NCI-H2081 (cell line): ENCODE results near the gene MVB12B.

Experiments used
- DNase-seq, 2 experiments: peaks; one replicate each; lab custom pipeline; 2025; lab: John Stamatoyannopoulos, UW

MVB12B gene

DNA sequence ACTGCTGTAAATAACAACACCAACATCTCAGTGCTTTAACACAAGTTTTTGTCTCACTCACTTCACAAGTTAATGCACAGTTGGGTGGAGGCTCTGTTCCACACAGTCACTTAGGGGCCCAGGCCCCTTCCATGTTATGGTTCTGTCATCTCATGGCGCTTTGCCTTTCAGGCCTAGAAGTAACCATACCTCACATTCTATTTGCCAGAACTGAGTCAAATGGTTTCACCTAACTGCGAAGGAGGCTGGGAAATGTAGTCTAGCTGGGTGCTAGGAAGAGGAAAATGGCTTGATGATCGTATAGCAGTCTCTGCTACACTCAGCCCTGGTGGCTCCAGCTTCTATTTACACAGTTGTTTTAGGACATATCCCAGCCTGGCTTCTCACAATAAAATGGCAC, 23.1 kb upstream of the MVB12B start:
- DNase-seq, result no peak

DNA sequence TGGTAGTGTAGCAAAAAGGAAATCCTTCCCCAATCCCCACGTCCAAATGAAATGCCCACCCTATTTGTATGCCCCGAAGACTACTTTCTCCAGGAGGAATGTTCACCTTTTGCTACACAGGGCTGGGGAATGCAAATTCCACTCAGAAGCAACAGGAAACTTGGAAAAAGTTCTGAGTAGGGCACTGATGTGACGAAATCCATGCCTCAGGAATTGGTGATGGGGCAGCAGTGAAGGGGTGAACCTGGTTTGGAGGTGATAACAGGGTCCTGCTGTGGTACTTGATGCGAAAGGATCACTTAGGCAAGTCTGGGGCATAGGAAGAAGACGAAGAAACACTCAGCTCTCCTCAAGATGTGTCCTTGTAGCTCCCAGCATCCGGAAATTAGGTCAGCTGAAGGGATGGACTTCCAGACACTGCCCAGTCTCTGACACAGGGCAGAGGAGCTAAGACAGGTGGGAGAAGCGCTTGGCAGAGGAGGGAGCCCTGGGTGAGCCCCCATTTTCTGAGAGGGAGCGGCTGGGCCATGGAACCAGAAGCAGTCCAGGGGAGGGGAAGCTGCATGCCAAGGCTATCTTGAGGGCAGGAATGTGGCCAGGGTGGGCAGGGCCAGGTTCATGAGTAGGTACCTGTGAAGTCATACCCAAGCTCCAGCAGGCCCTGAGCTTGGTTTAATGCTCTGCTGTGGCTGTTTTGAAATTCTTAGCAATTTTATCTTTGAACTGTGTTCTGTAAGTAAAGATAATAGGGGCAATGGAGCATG, 22.2 kb upstream of the MVB12B start:
- no peak for DNase-seq

DNA sequence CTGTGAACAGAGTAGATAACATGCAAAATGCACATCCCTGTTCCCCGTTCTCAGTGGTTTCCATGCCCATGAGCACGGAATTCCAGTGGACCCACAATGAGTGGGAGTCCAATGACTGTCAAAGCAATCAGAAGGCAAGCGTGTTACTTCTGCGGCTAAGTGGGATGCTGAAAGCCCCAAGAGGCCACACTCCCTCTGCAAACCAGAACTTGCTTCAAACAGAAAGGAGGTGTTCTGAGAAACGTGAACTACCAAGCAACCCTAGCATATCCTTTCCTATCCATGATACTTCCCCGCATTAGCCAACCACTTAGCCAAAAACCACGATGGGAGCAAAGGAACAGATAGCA, 21.7 kb upstream of the MVB12B start:
- no peak for DNase-seq

DNA sequence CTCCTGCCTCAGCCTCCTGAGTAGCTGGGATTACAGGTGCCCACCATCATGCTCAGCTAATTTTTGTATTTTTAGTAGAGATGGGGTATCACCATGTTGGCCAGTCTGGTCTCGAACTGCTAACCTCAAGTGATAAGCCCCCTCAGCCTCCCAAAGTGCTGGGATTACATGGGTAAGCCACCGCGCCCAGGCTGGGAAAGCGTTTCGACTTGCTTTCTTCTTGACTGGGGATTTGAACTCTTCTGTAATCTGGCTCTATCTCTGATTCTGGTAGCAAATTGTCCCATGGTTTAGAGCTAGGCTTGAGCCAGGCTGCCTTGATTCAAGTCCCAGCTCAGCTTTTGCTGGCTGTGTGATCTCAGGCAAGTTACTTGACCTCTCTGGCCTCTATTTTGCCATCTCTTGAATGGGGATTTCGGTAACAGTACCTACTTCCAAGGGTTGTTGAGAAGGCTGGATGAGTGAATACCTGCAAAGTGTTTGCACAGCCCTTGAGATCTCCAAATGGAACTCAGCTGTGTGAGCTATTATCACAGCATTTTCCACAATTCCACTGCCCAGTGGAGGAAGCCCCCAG, 20.5 kb upstream of the MVB12B start:
- no peak for DNase-seq

DNA sequence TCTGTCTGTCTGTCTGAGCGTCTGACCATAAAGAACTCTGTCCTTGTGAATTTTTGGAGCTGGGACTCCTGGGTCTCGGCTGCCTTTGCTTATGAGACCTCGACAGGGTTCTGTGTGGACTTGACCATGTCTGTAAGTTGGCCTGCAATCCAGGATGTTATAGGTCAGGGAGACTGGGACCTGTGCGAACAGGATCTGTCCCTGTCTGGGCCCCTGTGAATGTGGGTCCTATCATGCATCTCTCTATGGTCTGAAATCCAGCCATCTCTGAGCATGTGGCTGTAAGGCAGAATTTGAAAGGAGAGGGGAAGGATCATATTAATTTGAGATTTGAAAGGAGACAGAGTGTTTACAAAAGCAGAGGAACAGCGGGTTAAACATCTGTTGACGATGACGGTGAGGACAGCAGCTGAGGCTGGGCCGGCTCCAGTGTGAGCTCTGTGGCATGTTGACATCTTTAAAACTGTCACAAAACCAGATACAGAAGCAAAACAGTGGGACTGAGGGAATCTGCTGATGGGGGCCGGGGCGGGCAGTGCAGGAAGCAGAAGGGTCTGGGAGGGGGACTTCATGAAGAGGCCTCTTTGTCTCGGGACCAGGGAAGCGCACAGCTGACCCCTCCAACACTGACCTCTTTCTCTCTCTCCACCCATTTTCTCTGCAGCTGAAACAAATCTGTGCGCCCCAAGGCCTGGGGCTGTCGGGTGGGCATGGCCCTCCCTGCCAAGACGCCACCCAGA, 19.1 kb upstream of the MVB12B start:
- DNase-seq, result no peak

DNA sequence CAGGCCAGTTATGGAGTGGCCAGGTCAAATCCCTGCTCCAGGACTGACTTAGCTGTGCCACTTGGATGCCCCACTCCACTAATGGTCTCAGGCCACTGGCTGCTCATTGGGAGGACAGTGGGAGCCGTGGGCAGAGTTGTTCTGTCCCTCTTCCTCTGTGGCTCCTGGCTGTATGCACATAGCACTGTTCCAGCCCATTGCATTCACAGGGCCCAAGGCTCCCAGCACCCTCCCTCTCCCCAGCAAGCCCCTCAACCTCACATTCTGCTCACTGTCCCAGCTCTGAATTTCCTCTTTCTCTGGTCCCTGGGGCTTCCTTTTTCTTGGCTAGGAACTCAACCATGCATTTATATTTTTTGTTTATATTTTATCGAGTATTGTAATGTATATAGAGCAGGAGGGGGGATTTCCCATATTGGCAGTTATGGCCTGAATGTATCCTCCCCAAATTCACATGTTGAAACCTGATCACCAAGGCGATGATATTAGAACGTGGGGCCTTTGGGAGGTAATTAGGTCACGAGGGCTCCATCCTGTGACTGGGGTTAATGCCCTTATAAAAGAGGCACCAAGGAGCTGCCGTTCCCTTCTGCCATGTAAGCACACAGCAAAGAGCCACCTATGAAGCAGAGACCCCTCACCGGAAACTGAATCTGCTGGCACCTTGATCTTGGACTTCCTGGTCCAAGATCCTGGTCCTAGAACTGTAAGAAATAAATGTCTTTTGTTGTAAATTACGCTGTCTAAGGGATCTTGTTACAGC, 17.0 kb upstream of the MVB12B start:
- DNase-seq, result no peak

DNA sequence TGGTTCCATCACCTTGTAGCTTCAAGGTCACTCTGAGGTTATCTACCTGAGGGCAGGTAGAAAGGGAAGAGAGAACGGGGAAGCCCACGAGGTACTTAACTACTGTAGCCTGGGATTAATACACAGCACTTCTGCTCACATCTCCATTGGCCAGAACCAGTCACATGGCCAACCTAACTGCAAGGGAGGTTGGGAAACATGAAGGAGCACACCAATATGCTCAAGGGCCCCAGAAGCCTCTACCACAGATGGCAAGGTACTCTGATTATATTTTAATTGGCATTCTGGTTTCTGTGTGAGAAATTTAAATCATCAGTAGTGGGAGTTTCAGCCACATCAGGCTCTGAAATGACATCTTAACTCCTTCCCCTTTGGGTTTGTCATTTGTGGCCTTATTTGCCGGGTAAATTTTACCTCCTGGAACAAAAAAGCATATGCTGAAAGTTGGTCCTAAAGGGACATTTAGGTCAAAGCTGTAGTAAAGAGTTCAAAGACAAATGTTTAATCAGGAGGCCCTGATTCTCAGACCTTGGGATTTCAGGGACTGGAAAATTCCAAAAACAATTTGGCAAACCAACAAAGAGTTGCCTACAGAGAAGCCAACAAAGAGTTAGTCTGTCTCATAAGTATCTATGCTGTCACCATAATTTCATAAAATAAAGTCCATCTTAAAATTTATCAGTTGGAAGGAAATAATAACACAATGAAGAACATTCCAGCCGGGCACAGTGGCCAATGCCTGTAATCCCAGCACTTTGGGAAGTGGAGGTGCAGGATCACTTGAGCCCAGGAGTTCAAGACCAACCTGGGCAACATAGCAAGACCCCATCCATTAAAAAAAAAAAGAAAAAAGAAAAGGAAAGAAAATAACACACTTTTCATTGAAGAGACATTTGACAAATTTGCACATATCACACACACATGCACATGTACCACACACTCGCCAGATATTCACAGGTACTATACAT, 13.8 kb upstream of the MVB12B start:
- DNase-seq, result no peak

DNA sequence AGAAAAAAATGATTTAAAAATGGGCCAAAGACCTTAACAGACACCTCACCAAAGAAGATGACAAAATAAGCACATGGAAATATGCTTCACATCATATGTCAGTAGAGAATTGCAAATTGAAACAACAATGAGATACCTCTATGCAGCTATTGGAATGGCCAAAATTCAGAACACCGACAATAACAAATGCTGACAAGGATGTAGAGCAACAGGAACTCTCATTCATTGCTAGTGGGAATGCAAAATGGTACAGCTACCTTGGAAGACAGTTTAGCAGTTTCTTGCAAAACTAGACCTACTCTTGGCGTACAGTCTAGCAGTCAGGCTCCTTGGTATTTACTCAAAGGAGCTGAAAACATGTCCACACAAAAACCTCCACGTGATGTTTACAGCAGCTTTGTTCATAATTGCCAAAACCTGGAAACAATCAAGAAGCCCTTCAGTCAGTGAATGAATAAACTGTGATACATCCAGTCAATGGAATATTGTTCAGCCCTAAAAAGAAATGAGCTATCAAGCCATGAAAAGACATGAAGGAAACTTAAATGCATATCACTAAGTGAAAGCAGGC, 10.5 kb upstream of the MVB12B start:
- no peak for DNase-seq

DNA sequence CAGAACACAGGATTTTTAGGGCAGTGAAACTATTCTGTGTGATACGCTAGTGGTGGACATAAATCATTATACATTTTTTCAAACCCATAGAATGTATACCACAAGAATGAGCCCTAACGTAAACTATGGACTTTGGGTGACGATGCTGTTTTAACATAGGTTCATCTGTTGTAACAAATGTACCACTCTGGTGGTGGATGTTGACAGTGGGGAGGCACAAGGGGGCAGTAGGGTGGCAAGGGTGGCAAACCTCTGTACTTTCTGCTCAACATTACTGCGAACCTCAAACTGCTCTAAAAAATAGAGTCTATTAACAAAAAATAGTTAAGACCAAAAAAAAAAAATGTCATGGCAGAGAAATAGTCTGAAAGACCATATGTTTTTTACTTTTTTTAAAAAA, 9.1 kb upstream of the MVB12B start:
- no peak for DNase-seq

DNA sequence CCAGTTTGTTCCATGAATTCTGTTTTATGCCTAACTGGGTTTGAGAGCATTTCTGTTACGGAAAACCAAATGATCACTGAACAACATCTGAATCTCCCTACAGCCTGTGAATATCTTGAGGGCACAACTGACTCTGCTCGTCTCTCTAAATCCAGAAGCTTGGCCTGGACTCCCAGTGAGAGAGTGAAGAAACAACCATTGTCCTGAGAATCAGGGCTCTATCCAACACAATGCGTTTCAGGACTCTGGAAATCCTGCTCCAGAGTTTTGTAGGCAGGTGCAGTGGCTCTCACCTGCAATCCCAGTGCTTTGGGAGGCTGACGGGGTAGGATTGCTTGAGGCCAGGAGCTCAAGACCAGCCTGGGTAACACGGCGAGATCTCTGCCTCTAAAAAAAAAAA, 7.8 kb upstream of the MVB12B start:
- no peak for DNase-seq

DNA sequence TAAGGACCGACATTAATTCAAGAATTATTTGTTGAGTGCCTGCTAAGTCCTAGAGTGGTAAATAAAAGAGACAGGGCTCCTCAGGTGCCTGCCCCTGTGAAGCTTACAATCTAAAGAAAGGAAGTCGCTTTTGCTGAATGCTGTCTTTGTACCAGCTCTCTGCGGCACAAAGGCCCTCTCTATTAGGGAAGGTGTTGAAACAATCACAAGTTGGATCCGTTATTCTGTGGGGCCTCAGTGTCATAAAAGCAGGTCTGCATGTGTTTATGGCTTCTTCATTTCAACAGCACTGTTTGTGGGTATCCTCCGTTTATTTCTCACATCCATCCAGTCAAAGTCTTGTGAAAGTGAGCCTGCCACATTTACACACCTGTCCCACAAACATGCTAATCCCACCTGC, 7.0 kb upstream of the MVB12B start:
- no peak for DNase-seq

DNA sequence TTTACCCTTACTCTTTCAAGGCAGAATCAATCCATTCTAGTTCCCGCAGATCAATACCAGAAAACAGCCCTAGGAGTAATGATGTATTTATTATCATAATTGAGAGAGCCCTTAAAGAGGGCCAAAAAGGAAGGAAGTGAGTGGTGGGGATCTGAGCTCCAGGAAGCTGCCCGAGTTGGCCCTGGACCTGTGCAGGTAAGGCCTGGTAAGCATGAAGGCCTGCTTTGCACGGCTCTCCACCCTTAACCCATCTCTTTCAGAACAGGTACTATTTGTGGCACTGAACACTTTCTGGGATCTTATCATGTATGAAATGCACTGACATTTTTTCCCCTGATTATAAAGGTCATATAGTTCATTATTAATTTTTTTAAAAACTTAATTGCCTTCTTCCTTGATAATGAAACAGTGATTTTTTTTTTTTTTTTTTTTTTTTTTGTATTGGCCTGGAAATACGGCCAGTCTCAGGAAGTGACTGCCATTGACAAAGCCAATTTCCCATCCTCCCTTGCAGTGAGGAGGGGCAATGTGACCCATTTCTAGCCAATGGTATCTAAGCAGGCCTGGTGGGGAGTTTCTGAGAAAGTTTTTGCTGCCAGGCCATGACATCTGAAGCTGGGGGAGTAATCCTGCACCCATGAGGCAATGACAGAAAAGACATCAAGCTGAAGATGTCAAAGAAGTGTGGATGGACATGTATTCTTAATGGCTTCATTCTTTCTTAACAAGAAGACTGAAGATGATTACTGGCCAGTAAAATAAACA, 6.3 kb upstream of the MVB12B start:
- DNase-seq, result no peak

DNA sequence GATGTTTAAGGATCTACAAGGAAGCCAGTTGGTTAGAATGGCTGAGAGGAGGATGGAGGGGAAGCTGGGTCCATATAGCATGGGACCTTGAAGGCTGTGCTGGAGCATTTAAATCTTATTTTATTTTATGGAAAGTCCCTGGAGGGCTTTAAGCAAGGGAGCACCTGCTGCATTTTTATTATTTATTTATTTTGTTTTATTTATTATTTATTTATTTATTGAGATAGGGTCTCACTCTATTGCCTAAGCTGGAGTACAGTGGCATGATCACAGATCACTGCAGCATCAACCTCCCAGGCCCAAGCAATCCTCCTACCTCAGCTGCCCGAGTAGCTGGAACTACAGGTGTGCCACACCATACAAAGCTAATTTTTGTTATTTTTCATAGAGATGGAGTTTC, 4.9 kb upstream of the MVB12B start:
- no peak for DNase-seq

DNA sequence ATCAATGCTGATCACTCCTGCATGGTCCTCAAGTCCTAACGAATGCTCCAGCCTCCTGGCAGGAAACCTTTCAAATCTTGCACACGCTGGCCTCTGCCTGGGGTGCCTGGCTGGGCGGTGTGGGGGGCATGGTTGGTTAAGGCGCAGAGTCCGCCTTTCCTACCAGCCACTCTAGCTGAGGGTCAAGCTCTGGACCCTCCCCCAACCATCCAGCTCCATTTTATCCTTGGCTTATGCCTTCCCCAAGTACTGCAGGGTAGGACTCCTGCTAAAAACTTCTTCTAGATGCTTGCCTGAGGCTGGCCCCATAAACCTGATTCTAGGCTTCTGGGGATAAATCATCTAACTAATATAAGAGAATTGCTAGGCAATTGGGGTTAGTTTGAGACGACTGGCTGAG, 808 bp upstream of the MVB12B start:
- no peak for DNase-seq

DNA sequence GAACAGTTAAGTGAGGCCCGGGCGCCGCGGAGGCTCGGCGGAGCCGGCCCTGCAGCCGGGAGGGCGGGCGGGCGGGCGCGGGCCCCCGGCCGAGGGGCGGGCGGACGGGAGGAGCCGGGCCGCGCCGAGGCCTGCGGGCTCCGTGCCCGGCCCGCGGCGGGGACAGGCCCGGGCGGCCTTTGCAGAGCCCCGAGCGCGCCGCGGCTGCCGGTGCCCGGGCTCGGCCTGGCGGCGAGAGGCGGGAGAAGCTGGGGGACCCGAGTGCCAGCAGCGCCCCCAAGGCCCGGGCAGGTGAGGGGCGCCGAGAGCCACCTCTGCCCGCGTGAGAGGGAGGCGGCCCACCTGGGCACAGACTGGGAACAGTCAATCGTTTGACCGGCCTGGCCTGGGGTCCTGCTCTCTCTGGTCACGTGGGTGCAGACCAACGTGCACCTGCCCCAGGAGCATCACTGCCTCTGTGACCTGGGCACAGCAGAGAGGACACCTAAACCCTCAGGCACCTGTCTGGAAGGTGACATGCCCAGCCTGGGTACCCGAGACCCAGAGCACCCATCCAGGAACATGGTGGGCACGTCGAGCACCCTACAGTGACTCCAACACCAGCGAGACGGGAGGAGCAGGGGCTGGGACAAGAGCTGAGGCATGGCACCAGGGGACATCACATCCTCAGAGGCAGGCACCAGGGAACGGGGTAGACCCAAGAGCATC, 531 bp downstream of the MVB12B start:
- no peak for DNase-seq

DNA sequence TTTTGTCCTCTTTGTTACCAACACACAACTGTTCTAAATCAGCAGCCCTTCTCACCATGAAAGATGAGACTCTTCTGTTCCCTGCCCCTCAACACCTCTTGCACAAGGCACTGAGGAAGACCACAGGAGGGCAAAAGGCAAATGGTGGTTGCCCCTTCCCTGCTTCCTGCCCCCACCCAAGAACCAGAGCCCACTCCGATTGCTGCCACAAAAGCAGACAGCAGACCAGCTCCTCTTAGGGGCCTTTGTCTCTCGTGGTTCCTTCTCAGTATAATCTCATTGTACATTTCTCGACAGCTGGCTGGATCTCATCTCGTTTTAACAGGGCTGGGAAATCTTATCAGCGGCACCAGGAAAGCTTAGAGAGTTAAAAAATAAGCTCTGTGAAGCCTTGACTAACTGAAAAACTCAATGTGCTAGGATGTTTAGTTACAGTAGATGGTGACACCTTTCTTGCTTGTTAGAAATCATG, 1.1 kb downstream of the MVB12B start:
- no peak for DNase-seq

DNA sequence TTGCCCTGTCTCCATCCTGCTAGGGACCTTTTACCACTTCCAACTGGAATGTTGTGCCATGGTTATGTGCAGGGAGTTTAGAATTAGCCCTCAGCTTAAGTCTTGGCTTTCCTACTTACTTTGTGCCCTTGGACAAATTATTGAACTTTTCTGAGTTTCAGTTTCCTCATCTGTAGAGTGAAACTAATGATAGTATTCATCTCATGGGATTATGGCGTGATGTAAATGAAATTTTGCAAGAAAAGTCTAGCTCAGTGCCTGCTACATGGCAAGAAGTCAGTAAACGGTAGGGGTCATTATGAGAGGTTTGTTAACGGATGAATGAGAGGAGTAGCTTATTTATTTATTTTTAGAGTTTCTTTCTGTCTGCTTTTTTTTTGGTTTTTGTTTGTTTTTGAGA, 1.8 kb downstream of the MVB12B start:
- no peak for DNase-seq

DNA sequence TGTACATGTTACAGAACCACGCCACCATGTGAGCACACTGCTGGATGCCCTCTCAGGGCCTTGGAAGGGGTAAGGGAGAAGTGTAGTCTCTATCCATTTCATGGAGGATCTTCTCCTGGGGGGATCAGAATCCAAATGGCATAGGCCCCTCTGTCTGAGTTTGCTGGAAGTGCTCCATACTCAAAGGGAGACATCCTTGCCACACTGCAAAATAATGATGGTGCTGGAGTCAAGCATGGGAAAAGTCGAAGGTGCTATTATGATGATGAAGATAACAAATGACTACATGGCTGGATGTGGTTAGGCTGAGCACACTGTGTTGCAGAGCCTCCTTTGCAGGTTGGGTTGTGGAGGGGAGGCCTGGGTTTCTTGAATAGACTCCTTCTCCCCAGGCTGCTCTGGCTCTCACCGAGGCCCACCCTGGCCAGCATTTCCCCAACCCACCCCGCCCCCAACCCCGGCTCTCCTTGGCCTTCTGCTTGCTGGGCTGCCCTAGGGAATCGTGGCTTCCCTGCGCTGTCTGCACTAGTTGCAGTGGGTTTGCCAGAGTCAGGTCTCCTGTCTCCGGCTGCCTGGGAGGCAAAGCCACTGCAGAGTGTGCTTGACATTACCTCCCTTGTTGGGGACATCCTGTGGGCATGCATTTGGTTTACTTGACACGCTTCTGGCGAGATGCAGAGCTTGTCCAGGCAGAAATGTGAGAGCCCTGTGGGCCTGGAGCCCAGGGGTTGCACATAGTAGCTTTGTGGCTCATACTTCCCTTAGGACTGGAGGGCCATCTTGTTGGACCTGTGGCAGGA, 3.0 kb downstream of the MVB12B start:
- no peak for DNase-seq

DNA sequence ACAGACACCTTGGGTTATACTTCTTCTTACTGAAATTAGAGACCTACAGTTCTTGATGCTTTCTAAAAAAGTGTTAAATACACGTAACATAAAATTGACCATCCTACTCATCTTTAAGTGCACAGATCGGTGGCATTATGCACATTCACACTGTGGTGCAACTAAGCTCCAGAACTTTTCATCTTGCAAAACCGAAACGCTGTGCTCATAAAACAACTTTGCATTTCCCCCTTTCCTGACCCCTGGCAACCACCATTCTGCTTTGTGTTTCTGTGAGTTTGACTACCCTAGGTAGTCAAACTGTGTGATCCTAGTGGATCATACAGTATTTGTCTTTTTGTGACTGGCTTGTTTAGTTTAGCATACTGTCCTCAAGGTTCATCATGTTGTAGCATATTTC, 3.9 kb downstream of the MVB12B start:
- DNase-seq, result no peak
